Activated CD4-positive, CD25-positive, alpha-beta regulatory T cell treated with anti-CD3 and anti-CD28 coated beads, Interleukin-2, amount 50 U/mL, for 16 hours (primary cell): ENCODE measurements around the gene MLLT1.

Experiments used
- DNase-seq: peaks from one replicate; pipeline ENCODE4 v3.0.0-alpha.2; 2020; ENCODE audit warnings: low read depth, low spot score

The MLLT1 gene

GRCh38 chr19:6236310-6237291 is 43.2 kb downstream of the MLLT1 start:
- DNase-seq, result no peak

DNA sequence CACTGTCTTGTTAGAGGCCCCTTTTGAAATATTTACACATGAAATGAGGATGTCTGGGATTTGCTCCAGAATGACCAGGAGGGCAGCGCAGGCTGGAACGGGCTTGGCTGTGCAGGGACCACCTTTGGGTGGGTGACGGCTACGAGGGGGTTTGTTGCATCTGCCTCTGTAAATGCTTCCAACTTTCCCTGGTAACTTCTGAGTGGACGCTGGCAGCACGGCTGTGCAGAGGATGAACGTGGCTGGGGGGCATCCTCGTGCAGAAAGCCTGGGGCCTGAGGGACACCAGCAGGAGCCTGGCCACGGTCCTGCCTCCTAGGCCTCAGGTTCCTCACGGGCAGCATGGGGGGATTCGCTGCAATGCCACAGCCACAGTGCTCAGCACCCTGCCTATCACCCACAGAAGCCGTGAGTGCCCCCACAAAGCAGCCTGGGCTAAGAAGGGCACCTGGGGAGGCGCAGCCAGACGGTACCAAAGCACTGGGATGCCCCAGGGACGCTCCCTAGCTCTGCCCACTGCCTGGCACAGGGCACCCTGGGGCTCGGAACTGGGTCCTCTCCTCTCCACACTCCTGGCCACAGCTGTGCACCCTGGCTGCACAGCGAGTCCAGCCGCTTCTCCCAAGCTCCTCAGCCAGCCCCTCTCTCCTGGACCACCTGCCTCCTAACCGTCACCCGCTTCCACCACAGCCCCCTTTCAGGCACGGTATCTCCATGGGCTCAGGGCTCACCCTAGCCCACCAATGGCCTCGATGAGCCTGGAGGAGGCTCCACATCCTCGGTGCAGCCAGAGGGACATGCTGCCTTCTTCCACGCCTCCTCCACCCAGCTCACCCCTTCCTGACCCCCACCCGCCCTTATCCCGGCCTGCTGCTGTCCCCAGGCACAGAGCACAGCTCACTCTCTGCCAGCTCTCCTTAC is 44.5 kb downstream of the MLLT1 start:
- no peak for DNase-seq

- no peak for DNase-seq
These were observed 45.2 kb downstream of the MLLT1 start for GRCh38 chr19:6234527-6234926.

DNA sequence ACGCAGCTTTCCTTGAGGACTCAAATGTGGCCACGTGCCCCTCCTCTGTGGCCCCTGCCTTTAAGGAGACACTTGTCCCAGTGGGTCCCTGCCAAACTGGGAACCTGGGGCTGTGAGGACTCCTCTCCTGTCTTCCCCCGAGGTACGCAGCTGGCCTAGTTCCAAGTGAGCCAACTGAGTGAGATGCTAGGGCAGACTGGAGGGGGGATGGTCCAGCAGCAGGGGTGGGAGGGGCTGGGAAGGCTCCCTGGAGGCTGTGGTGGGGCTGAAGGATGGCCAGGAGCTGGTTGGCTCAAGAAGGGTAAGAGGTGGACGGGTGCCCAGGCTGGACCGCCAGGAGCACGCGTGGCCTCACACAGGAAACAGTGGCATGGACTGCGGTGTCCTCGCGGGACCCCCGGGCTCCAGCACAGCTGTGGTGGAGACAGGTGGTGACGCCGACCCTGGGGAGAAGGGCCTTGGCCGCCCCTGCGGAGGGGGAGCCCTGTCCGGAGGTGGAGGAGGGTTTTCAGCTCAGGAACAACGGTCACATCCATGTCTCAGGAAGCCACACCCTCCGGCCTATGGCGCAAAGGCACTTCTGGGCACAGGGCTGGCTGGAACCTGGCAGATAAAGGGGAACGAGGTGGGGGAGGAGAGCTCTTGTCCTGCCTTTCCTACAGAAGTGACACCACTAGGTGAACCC is 45.8 kb downstream of the MLLT1 start:
- DNase-seq, result no peak

GRCh38 chr19:6233056-6233826 is 46.5 kb downstream of the MLLT1 start:
- DNase-seq, result no peak

- DNase-seq, result no peak
These were observed 47.1 kb downstream of the MLLT1 start for GRCh38 chr19:6232601-6233055.

DNA sequence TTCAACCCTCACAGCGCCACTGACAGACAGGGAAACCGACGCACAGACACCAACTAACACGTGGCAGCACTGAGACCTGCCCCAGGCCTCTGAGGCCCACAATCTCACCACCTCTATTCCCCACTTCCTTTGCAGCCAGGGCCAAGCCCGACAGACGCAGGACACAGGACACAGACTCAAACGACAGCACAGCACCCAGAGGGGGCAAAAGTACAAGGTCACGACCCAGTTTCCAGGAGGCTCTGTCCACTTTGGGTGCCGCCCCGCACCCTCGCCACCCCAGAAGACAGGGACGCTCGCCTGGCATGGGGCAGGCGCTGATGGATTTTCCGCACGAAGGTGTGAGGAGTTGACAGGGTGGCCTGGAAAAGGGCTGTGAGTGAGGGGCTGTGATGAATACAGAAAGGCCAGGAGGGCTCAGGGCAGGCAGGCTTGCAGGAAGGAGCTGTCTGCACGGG is 48.8 kb downstream of the MLLT1 start:
- DNase-seq, result no peak

DNA sequence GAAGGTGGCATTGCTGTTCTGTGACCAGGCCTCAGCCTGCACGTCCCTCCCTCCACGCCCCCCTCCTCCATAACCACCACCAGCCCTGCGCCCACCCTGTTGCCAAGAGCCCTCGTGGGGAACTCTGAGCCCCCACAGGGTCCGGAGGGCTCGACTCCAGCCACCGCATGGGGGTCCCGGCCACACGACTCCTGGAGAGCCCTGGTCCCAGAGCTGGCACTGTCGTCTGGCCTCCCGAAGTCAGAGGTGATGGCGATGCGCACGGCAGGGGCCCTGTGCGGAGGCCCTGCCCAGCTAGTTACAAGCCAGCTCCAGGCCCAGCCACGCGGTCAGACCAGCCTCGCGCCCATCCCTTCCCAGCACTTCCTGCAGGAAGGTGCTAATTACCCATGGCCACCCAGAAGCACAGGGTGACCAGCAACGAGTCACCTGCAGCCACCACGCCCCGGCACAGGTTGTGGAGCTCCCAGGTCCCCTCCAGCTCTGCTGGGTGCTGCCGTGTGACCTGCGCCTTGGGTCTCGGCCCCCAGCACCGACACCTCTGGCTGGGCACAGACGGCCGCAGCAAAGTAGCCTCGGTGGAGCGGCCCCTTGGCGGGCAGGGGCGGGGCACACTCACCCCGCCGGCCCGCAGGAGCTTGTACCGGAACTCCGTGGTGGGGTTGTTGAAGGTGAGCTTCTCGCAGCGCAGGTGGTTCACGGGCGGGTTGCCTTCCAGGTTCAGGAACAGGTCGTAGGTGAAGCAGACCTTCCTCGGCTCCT is 49.6 kb downstream of the MLLT1 start:
- DNase-seq, result no peak

GRCh38 chr19:6229216-6229913 is 50.4 kb downstream of the MLLT1 start:
- DNase-seq, result no peak

DNA sequence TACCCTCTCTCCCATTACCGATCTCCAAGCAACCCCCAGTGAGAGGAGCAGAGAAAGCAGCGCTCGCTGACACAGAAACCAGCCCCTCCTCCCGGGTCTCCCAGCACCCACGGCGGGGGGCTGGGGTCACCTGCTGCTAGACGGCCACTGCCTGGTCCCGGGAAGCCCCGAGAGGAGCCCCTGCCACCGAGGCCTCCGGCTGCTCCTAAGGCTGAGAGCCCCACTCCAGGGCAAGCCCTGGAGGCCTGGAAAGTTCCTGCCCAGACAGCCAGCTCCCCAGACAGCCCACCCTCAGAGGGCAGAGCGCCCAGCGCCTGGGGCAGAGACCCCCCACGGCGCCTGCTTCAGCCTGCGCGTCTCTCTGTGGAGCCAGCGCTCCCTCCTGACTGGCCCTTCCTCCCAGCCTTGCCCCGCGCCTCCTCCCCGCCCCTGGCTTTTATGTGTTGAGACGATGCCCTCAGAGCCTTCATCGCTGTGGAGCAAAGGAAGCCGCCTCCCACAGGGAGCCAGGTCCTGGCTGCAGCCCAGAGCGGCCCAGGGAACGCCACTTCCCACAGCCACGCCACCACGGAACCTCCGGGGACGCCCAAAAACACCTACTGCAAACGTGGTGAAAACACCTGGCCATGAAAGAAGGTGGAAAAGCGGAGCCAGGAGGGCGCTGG is 51.1 kb downstream of the MLLT1 start:
- DNase-seq, result no peak

GRCh38 chr19:6227936-6228325 is 51.8 kb downstream of the MLLT1 start:
- no peak for DNase-seq

GRCh38 chr19:6227156-6227935 is 52.4 kb downstream of the MLLT1 start:
- DNase-seq, result no peak

DNA sequence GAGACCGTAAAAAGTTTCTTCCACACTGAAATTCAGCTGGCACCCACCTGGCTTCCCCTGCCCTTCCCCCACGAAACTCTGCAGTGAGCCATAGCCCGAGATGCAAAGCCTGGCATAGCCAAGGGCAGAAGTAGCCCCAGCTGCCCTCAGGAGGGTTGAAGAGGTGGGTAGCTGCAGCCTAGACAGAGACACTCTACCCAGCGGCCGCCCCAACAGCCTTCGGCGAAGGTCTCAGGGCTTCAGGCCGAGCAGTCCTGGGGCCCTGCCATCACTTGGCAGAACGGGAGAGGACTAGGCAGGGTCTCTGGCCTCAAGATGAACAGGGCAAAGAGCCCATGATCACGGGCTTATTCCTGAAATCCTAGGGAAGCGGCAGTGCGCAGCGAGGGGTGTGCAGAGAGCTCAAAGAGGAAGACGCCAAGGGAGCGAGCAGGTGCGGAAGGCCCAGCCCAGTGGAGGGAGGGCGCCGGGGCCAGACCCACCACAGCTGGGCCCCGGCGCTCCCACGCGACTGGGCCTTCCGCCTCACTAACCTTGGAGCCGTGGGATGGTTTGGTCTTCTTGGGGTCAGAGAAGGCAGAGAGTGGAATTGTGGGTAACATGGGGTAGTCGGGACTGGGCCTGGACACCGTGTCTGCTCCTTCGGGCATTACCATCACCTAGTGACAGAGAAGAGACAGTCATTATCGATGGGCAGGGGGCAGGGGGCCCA is 53.2 kb downstream of the MLLT1 start:
- no peak for DNase-seq

DNA sequence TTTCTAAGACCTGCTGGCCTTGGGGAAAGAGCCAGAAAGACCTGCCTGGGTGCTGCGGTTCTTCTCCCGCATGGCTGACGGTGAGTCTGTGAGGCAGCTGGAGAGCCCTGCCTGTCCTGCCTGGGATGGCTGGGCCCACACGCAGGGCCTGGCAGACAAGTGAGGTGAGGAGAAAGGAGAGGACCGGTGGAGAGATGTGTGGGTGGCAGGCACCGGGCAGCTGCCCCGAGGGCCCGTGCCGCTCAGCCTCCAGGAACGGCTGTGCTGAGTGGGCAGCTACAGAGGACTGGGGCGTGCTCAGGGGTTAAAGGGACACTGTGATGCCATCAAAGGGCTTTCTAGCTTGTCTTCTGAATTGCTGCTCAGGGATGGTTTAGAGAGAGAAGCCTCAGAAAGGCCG is 53.8 kb downstream of the MLLT1 start:
- DNase-seq, result no peak

DNA sequence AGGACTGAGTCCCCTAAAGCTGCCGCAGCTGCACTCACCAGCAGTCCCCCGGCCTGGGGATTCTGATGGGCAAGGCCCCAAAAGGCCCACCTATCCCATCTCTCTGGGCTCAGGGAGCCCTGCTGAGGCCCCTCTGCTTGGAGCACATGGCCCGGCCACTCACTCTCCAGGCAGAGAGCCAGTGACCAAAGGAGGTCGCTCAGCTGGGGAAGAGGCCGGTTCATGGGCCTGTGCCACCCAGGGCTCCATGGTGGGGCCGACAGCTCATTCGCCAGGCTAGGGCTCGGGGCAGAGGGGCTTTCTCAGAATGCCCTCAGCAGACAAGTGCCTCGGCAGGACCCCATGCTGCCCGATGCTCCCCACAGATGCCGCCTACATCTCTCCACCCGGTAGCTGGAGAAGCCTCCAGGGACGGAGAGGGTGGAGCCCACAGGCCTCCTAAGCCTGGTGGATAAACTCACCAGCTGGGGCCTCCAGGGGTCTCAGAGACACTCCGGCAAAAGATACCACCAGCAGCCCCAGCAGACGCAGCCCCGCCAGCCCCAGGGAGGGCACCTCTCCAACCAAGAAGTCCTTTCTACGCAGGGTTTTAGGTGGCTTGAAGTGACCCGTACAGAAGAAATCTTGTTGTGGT is 54.4 kb downstream of the MLLT1 start:
- DNase-seq, result no peak

- no peak for DNase-seq
These were observed 55.5 kb downstream of the MLLT1 start for GRCh38 chr19:6224308-6224675.
